RCC 7860 (cell line): ENCODE measurements around the gene RXFP4.

Experiments used
- DNase-seq: peaks from one replicate; pipeline ENCODE4 v3.0.0-alpha.2; 2015; ENCODE audit warnings: low spot score
- FAIRE-seq: peaks from 2 replicates; lab custom pipeline; 2012; peaks lifted over from hg19 to GRCh38; lab: Jason Lieb, UNC

RXFP4 gene

DNA sequence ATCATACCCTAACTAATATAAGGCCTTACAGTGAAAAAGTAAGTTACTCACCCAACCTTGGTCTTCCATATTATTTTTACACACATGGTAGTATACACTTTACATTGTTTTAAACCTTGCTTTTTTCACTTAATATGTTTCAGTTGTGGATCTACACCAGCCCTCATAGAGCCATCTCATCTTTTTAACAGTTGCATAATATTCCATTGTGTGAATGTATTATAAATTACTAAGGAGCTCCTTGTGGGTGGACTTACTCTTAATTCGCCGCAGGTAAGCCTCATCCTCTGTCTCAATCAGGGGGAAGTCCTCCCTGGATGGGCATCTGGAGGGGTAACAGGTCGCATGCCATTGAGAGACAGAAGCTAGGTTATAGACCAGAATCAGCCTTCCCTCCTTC lies 13.2 kb downstream of the RXFP4 start:
- no peak for DNase-seq
- FAIRE-seq: no peak

DNA sequence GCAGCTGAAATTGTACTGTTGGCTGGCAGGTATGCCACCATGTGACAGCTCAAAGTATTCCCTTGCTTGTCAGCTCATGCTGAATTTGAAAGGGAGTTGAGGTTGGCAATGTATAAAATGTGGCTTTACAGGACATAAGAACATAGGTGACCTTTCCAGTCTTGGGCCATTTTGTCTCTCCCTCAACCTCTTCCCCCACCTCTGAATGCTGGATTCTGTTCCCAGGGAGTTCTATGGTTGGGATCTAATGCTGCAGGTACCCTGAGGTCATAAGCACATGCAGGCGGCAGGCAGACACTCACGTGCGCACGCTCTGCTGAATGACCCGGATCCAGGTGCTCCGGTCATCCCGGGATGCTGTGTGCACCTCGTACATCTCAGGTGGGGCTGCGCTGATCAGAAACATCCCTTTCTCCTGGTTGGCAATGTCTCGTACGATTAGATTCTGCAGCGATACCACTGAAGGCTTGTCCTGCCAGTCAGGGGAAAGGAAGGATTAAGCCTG lies 16.0 kb downstream of the RXFP4 start:
- DNase-seq: no peak
- no peak for FAIRE-seq

DNA sequence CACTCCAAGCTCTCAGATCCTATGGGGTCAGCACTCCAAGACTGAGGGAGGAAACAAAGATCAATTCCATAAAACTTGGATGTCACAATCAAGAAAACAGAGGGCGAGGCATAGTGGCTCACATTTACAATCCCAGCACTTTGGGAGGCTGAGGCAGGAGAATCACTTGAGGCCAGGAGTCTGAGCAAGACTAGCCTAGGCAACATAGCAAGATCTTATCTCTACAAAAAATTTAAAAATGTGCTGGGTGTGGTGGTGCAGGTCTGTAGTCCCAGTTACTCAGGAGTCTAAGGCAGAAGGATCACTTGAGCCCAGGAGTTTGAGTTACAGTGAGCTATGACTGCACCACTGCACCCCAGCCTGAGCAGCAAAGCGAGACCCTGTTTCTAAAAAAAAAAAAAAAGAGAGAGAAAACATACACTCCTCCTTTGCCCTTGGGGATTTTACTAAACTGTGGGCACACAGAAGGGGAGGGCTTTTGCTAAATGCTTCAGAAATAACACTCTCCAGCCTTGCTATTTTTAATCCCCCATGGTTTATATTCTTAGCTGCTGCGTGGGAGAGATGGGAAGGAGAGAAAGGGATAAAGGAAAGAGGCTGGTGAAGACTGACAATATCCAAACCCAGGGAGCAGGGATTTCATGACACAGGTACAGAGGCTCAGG lies 18.8 kb downstream of the RXFP4 start:
- FAIRE-seq: no peak
- DNase-seq: no peak

DNA sequence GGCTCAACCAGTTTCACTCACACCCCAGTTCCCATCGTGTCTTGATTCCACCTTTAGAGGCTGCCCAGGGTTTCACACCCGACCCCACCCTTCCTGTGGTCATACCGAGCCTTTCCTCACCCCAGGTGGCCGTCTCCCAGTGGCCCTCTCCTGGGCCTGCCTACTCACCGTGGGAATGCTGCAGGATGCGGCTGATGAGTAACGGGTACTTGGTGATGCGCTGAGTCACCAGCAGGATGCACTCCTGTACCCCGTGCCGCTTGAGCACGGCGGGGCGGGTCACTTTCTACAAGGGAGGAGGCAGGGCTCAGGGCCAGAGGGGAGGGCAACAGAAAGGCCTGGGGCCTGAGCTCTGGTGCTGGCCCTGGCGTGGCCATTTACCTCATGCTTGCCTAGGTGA lies 20.5 kb downstream of the RXFP4 start:
- DNase-seq: peak; percentile 97
- peak; percentile 93 for FAIRE-seq

DNA sequence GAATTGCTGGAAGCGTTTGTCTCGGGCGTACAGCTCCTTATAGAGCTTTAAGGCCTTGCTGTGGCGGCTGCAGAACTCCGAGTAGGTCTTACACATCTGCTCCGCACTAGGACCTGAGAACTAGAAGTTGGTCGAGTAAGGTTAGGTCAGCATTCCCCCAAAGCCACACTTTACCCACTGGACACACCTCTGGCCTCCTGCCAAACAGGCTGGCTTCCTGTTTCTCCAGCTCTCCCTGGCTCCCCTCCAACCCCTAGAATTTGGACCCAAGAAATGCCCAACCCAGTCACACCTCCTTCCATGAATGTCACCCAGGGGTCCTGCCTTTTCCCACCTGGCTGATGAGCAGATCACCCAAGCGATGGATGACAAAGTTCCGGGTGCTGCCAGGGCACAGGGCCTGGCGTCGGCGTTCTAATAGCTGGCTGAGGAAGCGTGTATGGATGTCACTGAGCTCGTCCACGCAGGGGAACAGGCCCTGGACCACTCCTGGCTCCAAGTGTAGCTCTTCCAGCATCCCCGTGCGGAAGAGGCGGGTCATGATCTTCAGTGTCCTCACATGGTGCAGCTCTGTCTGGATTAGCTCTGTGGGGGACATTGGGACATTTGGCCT lies 21.3 kb downstream of the RXFP4 start:
- FAIRE-seq (peak; percentile 31), DNase-seq (peak; percentile 63)

DNA sequence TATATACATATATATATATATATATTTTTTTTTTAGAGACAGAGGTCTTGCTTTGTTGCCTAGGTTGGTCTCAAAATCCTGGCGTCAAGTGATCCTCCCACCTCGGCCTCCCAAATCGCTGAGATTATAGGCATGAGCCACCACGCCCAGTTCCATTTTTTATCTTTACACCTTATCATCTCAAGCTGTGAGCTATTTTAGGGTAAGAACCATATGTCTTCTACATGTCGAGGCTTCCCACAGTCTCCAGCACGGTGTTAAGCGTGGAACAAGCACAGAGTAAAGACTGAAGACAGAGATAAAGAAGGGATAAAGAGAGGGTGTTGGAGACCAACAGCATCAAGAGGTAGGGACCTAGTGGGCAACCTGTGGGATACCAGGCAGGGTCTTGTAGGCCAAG lies 22.8 kb downstream of the RXFP4 start:
- DNase-seq (no peak), FAIRE-seq (no peak)

DNA sequence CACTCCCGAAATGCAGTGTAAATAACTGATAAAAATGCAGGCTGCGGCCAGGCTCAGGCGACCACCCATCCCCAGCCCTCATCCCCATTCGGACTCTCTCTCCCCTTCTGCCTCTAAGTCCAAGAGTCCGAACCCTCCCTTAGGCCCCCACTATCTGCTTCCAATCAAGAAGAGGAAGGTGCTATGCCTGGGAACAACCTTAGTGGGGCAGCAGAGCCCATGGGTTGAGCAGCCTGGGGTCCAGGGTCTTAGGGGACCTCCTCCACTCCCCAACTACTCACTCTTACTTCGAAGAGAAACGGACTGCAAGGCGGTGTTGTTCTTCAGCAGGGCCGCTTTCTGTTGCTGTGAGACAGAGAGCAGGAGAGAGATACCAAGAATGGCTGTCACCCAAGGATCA lies 24.7 kb downstream of the RXFP4 start:
- no peak for FAIRE-seq

DNA sequence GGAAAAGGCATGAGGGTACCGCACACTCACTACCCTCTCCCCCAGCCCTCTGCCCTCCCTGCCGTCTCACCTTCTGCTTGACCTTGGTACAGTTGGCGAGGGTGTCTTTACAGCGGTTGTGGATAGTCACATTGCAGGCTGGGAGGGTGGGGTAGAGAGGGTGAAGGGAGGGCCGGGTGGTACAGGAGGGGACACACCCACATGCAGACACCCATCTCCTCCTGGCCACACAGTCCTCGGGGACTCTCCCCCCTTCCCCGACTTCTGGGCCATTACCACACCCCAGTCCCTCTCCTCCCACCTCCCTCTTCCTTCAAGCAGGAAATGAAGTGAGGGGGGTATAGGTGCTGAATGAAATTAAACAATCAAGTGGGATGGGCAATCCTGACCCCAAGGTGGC lies 25.3 kb downstream of the RXFP4 start:
- no peak for DNase-seq
- FAIRE-seq: no peak

More for the DNA sequence above, 24.7 kb downstream of the RXFP4 start:
- DNase-seq: no peak

DNA sequence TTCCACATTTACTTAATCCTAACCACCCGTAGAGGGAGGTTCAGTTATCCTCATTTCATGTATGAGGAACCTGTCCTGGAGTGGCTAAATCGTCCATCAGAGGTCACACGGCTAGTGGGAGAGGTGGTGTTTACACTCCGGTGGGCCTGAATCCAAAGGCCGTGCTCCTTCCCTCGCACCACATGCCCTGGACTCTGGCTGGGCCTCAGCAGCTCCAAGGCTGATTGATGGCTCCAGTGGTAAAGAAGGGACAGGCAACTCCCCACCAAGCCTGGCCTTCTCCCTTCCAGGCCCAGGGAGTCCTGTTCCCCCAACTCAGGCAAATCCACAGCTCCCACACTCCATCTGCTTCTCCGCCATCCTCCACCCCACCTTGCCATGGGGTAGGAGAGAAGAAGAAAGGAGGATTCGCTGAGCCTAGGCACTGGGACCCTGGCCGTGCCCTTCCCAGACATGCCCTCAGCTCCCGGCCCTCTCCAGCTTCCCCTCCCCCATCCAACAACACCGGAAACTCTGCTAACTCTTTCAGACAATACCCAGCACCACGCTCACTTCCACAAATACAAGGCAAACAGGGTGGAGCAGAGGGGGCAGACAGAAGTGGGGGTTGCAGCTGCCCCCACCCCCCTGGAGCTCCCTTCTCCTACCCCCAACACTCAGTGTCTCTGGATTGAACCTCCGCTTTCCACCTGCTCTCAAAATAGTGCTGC lies 26.1 kb downstream of the RXFP4 start:
- no peak for DNase-seq
- no peak for FAIRE-seq

DNA sequence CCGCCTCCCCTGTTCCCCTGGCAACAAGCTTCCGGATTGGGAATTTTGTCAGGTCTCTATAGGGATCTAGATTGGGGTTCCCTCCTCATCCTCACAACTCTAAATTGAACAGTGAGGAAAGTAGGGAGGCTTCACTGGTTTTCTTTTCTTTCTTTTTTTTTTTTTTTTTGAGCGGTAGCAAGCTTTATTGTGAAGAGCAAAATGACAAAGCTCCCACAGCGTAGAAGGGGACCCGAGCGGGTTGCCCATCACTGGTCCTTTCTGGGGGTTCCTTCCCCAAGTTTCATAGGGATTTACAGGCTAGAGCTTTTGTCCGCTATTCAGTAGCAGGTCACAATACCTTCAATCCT lies 26.6 kb downstream of the RXFP4 start:
- no peak for FAIRE-seq

DNA sequence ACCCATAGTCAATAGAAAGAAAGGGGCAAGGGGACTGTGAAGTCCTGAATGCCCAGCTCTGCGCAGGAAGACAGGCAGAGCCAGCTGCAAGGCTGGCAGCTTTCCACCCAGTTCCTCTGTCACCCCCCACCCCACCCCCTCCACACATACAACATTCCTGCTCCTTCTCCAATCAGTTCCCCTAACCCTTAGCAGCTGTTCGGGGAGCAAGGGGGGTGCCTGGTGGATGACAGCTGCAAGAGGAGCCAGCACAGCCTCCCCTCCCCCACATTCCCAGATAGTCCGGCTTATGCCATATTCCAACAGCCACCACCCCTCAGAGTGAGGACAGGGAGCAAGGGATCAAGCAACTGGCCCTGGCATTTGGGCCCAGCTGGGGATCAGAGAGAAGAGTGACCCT lies 27.2 kb downstream of the RXFP4 start:
- no peak for DNase-seq
- FAIRE-seq: no peak

More for the DNA sequence above, 26.6 kb downstream of the RXFP4 start:
- no peak for DNase-seq

DNA sequence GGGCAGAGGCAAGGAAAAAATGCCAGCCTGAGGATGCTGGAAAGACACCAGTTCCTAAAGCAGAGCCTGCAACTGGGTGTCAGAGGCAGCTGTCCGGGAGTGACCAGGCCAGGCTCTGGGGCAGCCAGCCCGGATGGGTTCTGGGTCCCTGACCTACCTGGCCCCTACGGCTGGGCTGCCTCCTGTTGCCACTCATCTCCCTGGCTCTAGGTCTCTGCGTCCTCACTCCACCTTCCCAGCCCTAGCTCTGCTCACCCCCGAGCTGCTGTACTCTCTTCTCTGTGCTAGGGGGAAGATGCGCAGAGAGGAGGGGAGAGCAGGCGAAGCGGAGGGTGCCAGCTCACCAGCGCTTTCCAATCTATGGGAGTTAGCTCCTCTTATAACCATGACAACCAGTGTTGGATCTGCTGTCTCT lies 27.9 kb downstream of the RXFP4 start:
- DNase-seq: no peak
- FAIRE-seq: no peak

DNA sequence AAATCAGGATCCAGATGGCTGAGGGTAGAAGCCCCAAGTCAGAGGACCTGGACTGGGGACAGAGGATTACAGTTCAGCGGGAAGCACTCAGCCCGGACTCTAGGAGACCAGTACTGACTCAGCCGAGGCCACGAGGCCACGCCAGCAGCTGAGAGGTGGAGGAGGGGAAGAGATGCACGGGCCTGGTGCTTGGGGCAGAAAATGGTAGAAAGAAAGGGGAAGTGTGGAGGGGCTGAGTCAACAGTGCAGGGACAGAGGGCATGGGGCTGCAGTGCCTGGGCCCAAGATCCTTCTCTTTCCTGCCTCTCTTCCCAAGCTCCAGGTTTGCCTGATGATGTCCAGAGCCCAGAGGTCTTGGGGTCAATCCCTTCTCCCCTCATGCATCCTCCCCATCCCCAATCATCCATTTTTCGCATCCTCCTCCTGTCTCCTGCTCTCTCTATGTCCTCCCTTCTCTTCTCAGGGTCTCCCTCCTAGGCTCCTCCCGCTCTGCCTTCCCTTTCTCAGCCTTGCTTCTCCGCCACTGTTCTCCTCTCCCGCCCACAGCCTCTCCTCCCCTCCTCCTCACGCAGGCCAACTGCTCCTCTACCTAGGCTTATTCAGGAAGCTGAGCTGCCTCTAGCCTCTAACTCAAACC lies 29.2 kb downstream of the RXFP4 start:
- FAIRE-seq (peak; percentile 52), DNase-seq (peak; percentile 77)

DNA sequence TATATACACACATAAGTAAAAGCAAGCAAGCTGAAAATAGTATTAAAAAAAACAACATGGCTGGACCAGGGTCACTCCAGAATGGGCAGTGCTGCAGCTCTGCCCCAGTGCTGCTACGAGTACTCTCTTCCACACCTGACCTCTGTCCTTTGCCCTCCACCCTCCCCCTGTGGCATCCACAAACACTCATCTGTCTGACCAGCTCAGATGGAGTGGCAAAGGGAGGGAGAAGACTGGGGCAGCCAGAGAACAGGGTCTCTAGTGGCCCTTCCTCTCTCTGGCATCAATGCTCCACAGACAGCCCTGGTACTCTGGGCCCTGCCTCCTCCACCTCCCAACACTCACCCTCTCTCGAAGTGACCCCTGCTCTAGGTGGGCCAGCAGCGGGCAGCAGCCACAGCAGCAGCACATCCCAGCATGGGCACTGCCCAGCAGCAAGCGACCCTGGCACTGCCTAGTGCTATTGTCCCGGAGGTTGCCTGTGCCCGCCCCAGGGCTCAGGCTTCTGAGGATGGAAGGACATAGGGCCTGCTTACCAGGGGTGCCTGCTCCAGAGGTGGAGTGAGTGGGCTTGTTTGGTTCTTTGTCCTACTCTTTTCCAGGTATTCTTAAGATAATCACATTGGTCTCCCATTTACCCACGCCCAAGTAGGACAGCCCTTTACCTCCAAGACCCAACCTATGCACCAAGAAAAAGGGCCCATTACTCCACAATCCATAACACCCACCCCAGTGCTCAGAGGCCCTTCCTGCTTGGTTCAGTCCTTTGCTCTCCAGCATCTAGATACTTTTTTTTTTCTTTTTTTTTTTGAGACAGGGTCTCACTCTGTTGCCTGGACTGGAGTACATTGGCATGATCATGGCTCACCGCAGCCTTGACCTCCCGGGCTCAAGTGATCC lies 30.7 kb downstream of the RXFP4 start:
- FAIRE-seq (no peak), DNase-seq (no peak)

DNA sequence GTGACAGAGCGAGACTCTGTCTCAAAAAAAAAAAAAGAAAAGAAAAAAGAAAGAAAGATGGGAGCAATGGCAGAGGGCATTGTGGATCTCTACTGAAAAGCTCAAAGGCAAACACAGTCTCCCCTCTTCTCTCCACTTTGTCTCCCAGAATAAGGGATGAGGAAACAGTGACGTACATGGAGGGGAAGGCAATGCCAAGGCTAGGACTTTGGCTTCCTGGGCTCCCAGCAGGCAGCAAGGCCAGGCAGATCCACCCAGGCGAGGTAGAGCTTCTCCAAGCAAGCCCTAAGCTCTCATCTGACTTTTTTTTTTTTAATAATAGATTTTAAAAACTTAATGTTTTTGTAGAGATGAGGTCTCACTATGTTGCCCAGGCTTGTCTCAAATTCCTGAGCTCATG lies 32.3 kb downstream of the RXFP4 start:
- FAIRE-seq (no peak), DNase-seq (no peak)

DNA sequence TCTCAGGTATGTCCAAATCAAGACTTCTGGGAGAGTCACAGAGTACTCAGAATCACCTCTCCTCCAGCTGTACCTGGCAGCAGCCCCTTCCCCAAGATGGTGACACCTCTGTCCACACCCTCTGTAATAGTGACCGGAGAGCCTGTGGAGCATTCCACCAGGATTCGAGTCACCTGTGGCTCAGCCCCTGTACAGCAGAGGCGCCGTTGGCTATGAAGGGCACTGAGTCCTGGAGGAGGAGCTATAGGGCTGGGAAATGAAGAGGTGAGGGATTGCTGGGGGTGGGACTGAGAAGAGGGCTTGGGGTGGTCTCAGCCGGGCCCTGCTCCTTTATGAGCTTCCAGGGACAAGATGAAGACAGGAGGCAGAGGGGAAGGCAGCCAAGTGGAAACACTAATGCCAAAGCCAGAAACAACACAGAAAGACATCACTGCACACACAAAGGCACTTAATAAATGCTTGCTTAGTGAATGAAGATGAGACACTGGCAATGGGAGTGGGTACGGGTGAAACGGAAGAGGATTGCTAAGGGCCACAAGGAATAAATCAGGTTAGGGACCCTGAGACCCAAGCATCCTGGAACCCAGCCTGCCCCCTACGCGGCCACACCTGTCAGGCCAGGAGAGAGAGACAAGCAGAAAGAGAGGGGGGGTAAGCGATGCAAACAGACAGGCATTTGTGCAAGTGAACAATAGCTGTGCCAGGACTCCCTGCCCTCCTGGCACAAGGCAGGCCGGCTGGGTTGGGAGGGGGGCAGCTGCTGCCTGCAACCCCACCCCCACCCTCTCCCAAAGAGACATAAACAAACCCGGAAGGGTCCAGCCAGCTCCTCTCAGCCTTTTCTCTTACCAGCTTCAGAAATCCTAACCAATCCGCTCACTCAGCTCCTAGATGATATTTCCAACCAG lies 33.0 kb downstream of the RXFP4 start:
- FAIRE-seq (no peak), DNase-seq (no peak)

DNA sequence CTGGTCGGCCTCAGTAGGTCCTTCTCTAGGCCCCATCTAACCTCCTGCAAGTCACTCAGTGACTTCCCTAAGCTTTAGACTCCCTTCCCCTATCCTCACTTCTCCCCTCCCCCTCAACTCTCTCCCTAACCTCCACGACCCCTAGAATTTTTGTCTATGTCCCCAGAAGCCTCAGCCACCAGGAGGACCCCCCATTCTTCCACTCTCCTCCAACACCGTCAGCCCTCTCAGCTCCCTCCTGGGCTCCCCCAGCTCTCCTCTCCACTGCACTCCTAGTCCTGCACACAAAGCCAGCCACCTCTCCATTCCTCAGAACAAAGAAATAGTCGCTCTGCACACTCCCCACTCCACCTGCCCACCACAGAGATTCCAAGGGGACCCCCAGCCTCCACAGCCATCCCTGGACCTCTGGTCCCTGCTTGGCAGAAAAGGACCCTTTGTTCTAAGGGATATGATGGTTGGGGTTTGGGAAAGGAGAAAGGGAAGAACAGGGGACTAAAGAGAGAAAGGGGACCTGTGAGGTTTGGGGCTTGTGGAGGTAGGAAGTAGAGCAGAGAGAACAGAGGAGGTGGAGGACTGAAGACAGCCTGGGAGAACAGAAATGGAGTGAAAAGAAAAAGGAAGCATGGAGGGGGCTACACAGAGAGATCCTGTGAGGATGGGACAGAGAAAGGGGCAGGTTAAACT lies 34.1 kb downstream of the RXFP4 start:
- FAIRE-seq (no peak), DNase-seq (no peak)

DNA sequence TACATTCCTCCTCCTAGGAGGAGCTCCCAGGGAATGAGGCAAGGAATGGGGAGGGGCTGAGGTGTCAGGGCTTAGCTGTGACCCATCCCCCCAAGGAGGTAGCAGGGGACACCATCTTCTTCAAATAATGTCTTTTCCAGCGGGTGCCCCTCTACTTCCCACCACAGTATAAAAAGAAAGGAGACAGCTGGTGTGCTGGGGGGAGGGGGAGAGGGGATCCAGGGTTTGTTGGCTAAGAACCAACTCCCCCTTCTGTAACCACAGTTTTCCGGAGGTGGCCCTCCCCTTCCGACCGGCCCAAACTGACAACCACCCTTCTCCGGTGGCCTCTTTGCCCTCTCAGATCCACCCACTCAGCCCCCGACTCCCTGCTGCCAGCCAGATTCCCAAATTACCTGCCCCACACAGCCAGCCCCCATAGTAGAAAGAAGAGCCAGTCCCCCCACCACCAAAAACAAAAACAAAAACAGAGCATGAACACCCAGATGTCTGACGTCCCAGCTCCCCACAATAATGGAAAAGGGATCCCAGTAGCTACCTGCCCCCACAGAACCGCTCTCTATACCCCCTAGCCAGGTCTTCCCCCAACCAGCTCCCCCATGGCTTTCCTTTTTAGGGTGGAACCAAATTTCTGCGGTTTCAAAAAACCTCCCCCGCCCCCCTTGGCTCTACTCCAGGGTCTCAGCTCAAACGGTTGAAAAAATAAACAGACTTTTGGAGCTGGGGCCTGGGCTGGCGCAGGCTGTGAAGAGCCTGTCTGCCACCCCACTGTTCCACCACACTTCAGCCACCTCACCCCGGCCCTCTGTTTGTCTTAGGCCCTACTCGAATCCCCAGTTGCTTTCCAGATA lies 34.8 kb downstream of the RXFP4 start:
- no peak for FAIRE-seq
- no peak for DNase-seq
